Measurements from ENCODE around the gene CRB2. TPM values are rescaled to one million over a fixed set of nuclear protein-coding genes. Genes with fewer than 3 reads are reported as not detected.

CRB2 gene
- polyA plus RNA-seq, 1 donor, result 0.10 TPM

DNA sequence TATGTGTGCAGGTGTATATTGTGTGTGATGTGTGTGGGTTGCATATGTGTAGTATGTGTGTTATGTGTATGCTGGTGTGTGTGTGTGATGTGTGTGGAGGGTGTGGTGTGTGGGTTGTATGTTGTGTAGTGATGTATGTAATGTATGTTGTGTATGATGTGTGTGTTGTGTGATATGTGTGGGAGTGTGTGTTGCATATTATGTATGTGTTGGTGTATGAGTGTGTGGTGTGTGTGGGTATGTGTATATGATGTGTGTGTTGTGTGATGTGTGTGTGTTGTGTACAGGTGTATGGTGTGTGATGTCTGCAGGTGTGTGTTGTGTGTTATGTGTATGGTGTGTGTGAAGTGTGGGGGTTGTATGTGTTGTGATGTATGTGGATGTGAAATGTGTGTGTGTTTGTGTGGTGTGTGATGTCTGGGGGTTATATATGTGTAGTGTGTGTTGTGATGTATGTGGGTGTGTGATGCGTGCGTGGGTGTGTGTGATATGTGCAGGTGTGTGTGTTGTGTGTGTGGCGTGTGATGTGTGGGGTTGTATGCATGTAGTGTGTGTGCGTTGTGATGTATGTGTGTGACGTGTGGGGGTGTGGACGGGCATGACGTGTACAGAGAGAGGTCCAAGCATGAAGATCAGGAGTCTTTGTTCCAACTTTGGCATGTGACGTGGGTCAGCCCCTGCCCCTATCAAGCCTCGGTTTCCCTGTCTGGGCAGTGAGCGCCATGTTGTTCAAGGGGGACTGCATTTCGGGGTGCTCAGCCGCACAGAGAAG lies 8.5 kb upstream of the CRB2 start:
- no peak for DNase-seq (ENCODE audit: low read depth)

DNA sequence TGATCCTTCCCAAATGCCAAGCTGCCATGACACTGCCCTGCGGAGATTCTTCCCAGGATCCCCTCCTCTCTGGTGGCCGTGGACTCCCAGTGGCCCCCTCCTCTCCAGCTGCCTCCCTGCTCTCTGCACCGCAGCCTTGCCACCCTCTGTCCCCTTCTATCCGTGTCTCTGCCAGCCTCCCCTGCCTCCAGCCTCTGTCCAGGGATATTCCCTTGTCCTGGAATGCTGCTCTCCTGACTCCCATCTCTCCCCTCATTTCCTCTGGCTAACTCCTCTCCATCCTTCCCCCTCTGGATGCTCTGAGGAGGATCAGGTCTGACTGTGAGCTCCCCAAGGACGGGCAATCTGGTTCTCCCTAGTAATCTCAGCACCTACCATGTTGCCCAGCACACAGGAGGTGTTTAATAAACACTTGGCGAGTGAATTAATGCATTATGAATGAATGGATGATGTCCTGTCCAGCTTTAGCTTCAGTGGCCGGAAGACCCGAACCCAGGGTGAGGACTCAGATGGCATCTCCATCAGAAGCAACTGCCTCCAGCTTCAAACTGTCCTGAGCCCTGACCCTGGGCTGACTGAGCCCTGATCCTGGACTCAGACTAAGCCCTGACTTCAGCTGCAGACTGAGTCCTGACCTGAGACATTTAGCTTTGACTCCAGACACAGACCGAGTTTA lies 7.5 kb upstream of the CRB2 start:
- no peak for DNase-seq (ENCODE audit: low read depth)

DNA sequence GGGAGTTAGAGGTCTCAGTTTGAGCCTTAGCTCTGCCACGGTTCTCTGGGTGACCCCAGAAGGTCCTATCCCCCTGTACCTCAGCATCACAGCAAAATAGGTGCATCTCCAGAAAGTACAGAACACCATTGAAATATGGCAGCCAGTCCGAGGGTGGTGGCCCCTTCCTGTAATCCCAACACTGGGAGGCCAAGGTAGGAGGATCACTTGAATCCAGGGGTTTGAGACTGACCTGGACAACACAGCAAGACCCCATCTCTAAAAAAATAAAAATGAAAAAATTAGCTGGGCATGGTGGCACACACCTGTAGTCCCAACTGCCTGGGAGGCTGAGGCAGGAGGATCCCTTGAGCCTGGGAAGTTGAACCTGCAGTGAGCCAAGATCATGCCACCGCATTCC lies 7.0 kb upstream of the CRB2 start:
- DNase-seq (ENCODE audit: low read depth), result no peak

DNA sequence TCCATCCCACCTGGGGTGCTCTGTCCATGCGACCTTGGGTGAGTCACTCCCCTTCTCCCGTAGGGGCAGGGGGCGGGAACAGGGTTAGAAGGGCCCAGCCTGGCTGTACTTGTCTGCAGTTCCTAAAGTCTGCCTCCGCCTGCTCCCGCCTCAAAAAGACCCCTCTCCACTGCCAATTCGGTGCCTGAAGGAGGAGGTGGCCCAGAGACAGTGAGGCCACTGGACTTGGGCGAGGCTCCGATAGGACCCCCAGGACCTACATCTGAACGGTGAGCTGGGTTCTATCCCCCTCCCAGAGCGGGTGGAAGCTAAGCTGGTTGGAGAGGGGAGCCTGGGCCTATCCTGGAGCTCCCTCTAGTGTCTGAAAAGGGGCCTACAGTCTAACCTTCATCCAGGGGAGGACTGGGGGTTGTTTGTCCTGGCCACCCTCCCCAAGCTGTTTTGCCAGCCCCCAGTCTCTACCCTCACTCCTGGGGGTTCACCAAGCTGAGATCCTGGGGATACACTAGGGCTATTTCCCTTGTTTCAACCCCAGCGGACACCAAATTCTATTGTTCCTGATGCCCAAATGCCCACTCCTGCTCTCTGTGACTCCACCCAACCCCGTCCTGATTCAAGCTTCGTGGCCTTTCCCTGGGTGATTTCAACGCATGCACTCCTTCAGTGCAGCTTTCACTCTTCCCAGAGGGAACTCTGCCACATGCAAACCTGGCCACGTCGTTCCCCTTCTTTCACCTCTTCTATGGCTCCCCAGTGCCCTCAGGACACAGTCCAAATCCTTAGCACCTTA lies 6.1 kb upstream of the CRB2 start:
- no peak for DNase-seq (ENCODE audit: low read depth)

DNA sequence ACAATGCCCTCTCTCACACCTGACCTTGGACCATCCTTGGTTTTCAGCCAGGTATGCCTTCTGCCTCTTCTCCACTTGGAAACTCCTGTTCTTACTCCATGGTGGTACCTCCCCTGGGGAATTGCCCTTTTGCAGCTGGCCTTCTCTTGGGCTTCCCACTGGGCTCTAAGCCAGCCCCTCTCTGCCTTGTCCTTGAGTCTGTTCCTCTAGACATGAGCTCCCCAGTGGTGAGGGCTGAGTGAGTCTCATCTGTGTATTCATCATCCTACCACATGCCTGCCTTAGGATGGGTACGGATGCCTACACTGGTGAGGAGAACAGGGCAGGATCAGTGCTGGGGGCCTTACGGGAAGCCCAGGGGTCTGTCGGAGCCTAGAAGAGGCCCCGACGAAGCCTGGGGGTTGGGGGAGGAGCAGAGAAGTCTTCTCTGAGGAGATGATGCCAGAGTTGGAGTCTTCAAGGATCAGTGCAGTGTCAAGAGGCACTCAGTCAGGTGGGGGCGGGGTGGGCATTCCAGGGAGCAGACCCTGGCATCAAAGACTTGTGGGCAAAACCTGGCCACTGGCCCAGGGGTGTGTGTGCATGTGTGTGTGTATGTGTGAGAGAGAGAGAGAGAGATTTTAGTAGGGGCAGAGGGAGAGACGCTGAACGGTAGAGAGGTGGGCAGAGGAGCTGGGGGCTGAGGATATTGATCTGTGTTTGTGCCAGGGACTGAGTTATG lies 5.2 kb upstream of the CRB2 start:
- no peak for DNase-seq (ENCODE audit: low read depth)

DNA sequence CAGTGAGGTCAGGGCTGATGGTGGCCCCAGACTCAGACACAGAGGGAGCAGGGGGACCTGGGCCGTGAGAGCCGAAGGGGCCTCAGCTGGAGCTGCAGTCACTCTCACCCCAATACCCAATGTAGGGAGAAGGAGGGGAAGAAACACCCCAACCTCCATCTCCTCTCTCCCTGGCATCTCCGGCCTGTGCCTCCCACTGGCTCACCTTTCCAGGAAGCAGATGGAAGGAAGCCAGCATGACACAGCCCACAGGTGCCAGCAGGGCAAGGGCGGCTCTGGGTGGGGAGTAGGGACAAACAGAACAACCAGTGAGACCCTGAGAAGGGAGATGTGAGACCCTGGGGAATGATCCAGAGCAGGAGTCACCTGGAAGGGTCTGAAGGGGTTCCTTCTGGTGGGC lies 3.0 kb upstream of the CRB2 start:
- DNase-seq (ENCODE audit: low read depth), result no peak

DNA sequence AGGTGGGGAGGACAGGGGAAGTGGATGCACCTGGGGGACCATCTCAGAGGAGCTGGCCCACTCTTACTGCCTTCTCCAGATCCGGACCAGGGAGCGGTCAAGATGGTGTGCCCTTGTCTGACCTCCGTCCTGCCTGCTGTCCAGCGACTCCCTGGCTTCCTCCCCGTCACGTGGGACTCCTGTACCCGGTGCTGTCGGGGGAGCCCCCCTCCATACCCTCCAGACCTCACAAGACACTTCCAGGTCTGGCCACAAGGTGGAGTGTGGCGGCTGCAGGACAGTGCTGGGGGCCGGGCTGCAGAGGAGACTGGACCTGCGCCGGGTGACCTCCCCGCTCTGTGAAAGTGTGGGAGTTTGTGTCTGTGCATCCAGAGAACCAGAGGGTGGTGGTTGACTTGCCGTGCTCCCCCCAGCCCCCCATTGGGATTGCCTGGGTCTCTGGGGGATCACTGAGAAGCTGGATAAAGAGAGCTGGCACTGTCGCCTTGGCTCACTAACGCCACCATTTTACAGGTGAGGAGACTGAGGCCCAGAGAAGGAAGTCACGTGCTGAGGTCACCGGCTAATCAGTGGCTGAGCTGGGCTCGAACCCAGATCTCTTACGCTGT lies 1.9 kb upstream of the CRB2 start:
- no peak for DNase-seq (ENCODE audit: low read depth)

DNA sequence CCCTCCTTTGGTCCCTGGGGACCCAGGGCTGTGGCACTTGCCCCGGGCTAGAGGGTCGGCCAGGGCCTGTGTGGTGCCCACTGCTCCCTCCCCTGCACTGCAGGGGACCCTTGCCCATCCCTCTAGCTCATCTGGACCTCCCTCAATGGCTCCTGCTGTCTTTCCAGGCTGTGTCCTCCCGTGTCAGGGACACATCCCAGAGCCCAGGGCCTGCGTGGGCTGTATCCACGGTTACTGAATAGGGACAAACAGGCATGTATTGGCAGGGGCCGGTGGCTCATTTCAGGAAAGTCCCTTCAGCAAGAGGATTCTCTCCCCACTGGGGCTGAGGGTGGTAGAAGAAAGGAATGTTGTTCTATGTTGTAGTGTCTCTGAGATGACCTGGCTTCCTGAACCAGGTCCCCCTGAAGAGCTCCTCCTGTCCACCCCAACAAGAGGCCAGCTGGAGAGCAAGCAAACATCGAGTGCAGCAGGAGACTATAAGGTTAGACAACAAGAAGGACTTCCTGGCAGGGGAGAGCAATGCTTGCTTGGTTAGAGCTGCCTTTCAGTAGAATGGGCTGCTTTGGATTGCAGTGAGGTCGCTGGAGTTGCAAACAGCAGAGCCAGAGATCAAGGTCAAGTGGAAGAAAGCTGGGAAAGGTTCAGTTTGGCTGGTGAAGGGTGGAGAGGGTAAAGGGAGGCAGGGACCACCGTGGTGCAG lies 1.0 kb upstream of the CRB2 start:
- DNase-seq (ENCODE audit: low read depth), result no peak

DNA sequence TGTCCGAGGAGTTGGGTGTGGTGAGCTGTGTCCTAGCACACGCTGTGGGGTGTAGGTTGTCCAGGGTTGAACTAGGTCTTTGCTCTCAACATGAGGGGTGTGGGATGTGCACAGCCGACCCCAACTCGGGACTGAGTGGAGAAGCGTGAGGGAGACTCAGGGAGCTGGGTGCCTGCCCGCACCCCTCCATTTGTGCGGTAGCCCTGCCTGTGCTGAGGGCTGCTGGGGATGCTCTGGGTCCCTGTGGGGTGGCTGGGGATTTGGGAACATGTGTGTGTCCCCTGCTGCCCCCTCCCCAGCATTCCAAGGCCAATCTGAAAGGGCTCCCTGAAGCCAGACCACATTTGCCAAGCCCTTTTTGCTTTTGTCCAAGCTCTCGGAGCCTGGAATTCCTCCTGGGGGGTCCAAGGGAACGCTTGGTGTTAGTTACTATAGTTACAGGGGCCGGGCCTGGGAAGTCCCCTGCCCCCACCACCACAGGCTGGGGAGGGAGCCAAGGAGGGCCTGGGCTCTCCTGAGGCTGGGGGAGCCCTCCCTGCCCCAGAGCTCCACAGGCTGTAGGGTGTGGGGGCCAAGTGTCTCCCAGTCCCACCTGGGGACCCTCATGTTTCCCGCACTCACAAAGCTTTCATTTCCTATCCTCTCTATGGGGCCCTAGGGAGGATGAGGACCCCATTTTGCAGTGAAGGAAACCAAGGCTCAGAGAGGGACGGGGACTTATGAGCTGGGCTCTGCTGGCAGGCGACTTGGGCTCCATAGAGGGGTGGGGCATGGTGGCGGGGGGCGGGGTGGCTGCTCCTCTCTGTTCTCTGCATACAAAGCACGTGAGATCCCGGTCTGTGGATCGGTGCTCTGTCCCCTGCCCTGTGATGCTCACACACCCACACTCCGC lies 1.1 kb downstream of the CRB2 start:
- no peak for DNase-seq (ENCODE audit: low read depth)

DNA sequence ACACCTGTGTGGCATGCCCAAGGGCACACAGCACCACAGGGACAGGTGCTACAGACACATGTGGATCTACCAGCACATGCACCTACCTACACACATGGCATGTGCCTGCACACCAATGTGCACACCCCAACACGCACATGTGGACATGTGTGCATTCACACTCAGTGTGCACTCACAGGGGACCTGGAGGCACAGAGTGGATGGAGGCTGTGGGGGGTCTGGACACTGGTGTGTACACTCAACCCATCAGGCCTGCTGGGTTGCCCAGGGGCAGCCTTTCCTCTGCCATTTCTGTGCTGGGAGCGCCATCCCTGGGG lies 1.7 kb downstream of the CRB2 start:
- no peak for DNase-seq (ENCODE audit: low read depth)

DNA sequence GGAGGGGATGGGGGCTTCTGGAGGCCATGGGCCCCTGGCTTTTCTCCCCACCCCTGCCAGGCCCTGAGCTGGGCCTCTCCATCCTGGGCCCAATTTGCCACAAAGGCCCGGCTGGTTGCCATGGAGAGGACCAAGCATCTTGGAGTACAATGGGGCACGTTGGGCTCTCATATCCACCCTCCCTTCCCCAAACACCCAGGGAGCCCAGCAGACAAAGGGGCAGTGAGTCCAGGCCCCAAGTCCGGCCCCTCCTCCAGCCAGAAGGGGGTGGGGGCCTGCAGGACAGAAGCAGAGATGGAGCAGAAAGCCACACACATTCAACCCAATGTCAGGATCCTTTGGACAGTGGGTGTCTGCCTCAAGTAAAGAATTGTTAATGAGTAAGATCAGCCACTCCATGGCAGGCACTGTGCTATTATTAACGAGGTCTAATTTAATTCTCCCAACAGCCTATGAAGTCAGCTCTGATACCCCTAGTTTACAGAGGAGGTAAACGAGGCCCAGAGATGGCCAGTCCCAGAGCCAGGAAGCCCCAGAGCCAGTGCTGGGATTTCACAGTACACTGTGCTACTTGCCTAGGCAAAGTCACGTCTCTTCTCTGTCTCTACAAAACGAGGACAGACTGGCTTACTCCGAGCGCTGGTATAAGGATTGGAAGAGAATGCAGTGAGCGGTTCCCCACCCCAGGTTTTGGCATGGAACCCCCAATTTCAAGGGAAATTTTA lies 2.3 kb downstream of the CRB2 start:
- DNase-seq (ENCODE audit: low read depth), result no peak

DNA sequence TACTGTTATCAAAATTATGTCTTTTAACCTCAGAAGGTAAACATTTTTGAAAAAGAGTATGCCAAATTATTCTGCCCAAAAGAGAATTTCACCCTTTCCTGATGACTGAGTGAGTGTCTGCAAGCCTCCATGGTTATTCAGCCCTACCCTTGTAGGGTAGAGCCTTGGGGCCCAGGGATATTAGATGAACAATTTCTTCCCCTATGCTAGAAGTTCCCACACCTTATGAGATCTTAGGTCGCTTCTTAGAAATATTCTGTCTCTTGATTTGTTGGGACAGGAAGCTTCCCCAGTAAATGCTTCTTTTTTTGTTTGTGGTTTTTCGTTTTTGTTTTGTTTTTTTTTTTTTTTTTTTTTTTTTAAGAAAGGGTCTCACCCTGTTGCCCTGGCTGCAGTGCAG lies 3.1 kb downstream of the CRB2 start:
- no peak for DNase-seq (ENCODE audit: low read depth)

DNA sequence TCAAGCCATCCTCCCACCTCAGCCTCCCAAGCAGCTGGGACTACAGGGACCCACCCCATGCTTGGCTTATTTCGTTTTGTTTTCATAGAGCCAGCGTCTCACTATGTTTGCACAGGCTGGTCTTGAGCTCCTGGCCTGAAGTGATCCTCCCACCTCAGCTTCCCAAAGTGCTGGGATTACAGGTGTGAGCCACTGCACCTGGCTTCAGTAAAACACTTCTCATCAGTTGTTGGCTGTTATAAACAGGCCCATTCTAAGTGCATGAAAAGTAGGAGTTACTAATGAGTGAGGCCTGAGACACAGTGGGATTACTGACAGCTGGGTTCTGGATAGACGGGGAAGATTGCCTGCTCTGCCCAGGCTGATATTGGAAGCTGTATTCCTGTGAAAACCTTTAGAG lies 3.5 kb downstream of the CRB2 start:
- no peak for DNase-seq (ENCODE audit: low read depth)

DNA sequence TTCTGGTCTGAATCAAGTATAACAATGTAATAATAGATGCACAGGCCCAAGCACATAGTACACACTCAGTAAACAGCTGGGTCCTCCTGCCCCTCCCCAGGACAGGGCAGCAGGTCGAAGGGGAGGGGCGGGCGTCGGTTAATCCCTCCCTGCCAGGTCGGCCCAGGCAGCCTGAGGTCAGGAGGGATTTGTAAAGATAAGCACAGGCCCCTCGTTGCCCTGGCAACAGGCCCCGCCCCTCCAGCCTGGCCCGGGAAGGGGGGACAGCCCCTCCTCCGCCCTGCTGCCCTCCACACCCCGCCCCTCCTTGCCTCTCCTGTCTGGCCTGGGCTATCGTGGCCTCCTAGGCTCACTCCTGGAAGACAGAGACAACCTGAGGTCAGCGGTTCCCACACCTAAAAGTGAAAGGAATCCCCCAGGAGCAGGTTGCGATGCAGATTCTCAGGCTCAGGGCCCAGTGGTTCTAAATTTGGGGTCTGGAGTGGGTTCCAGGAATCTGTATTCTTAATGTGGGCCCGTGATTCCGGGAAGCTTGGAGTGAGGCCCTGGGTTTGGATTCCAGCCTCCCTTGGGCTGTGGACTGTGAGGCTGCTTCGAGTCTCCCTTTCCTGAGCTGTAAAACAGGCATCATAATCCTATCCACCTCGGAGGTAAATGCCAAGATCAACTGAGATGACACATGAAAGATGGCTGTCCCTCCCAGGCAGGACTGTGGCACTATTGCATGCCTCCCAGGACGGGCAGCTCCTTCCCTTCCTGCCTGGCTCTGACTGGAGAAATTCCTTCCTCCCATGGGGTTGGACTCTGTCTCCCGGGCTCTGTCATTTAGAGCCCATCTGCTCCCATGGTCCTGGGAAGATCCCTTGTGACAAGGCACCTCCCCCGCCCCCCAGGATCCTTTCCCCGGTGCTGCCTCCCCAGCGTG lies 4.4 kb downstream of the CRB2 start:
- DNase-seq (ENCODE audit: low read depth), result no peak

DNA sequence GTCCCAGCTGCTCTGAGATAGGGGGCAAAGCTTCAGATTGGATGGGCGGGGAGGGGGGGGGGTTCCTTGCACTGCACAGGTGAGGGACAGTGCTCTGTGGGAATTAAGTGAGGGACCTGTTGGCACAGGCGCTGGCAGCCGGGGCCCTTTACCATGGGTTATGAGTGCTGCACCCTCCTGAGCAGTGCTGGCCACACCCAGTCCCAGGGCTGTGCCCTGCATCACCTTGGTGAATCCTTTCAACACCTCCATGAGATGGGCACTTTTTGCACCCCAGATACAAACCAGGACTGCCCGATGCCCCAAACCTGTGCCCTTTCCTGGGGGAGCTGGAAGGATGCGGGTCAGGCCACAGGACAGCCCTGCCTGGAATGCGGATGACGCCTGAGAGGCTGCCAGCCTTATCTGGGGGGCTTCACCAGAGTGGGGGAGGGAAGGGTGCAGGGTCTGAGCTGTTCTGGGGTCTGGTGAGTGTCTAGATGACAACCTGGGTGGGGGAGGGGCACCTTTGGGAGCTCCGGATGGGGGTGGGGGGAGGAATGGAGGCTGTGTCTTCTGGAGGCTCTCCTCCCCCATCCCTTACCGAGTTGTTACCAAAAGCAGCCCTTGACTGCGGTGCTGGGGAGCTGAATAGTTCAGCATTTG lies 5.2 kb downstream of the CRB2 start:
- no peak for DNase-seq (ENCODE audit: low read depth)

DNA sequence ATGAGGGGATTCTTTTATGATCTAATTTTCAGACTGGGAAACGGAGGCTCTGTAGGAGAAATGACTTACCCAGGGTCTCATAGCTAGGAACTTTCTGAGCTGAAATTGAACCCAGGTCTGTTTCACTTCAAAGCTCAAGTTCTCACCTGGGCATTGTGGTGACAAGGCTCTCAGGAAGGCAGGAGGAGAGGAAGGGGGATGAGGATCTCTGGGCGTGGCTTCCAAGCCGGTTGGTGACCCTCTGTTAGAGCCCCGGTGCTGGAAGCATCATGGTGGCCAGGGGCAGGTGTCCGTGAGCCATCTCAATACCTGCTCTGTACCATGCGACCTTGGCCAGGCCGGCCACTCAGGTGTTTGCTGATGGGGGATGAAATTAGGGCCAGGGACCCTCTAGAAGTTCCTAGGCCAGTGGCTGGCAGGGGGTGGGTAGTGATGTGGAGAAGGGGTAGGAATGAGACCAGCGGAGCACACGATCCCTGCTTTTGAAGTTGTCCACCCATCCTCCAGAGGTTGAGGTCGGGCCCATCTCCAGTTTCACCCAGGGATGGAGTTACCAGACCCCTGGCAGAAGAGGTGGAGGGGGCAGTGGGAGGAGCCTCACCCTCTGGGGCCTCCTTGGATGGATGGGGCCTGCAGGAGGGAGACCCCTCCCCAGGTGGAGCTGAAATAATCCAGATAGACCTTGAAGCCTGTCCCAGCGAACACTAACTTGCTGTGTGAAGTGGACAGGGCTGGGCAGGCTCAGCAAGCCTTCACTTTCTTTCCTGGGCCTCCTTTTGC lies 5.9 kb downstream of the CRB2 start:
- DNase-seq (ENCODE audit: low read depth), result no peak

DNA sequence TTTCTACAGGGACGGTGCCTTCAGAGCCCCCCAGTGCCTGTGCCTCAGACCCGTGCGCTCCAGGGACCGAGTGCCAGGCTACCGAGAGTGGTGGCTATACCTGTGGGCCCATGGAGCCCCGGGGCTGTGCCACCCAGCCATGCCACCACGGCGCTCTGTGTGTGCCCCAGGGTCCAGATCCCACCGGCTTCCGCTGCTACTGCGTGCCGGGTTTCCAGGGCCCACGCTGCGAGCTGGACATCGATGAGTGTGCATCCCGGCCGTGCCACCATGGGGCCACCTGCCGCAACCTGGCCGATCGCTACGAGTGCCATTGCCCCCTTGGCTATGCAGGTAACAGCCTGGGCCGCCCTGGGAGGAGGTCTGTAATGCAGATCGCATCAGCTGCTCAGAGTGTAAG lies 6.9 kb downstream of the CRB2 start:
- no peak for DNase-seq (ENCODE audit: low read depth)

Measured in forelimb muscle (tissue), 1 donor.